OCI-LY3 (cell line): ENCODE results near the gene PNLIPRP1.

Experiments
- H2AFZ ChIP-seq: fragments of 200-600, 300-600 bp; shearing (Covaris generic); 2 replicates; pipeline ENCODE4 v1.6.0; 2014; ENCODE audit warnings: antibody characterized with exemption, low read depth, low read length
- H3K27ac ChIP-seq: fragments of 200-600, 300-600 bp; sonication (generic); 2 replicates; pipeline ENCODE4 v1.5.1; 2014; ENCODE audit warnings: mild to moderate bottlenecking, low read length, moderate library complexity, mixed read lengths
- H3K27me3 ChIP-seq: fragments of 200-600, 300-600 bp; sonication (generic); 2 replicates; pipeline ENCODE4 v1.6.1; 2014; ENCODE audit warnings: low read depth, low read length, mixed read lengths
- H3K36me3 ChIP-seq: fragments of 200-600, 300-600 bp; sonication (generic); replicated peaks from 2 replicates; pipeline ENCODE3; 2014; ENCODE audit warnings: low read depth, low read length, mixed read lengths
- H3K4me1 ChIP-seq: fragments of 300-600, 200-600 bp; sonication (generic); 2 replicates; pipeline ENCODE4 v1.6.1; 2014; ENCODE audit warnings: low read length, mixed read lengths
- H3K4me2 ChIP-seq: fragments of 200-600, 300-600 bp; sonication (generic); 2 replicates; pipeline ENCODE4 v1.6.1; 2014; ENCODE audit warnings: low read length, mixed read lengths
- H3K4me3 ChIP-seq: fragments of 300-600, 200-600 bp; sonication (generic); 2 replicates; pipeline ENCODE4 v1.5.1; 2014; ENCODE audit warnings: antibody characterized with exemption, mild to moderate bottlenecking, low read length, moderate library complexity
- H3K79me2 ChIP-seq: fragments of 300-600, 200-600 bp; shearing (Covaris generic); 2 replicates; pipeline ENCODE4 v1.6.1; 2014; ENCODE audit warnings: mild to moderate bottlenecking, low read length, mixed read lengths
- H3K9ac ChIP-seq: fragments of 300-600, 200-600 bp; shearing (Covaris generic); 2 replicates; pipeline ENCODE4 v1.6.0; 2014; ENCODE audit warnings: mild to moderate bottlenecking, low read length, moderate library complexity
- H3K9me3 ChIP-seq: fragments of 200-600, 300-600 bp; shearing (Covaris generic); 2 replicates; pipeline ENCODE4 v1.6.1; 2014; ENCODE audit warnings: low read length, mixed read lengths; ENCODE audit not compliant: insufficient read depth
- H4K20me1 ChIP-seq: fragments of 200-600, 300-600 bp; sonication (generic); 2 replicates; pipeline ENCODE4 v1.6.1; 2016; ENCODE audit warnings: low read length, mixed read lengths; ENCODE audit not compliant: insufficient read depth
- EZH2phosphoT487 ChIP-seq: fragments of 200-600 bp; shearing (Covaris generic); IDR thresholded peaks from 2 replicates; pipeline ENCODE4 v1.6.1; 2018; ENCODE audit warnings: antibody characterized with exemption, mixed run types, low read depth
- TF ChIP-seq, protein P1 (sequence below): fragments of 200-600, 300-600 bp; sonication (generic); IDR thresholded peaks from 2 replicates; pipeline ENCODE4 v1.5.1; 2014; ENCODE audit warnings: antibody characterized with exemption, low read length, low read depth

PNLIPRP1 gene

DNA sequence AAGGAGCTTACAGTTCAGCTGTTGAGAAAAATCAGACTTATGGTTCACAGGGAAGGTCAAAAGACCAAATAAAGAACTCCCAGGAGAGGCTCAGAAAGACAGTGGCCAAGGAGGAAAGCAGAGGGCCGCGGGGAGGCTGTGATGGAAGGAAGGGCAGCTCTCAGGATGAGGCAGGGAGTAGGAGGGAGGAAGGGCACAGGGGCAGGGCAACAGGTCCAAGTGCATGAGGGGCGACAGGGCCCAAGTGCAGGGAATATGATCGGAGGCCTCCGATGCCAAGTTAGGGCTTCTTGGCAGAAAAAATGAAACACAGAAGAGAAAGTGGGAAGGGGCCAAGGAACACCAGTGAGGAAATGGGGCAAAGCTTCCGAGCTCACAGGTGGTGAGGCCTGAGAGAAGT is 16.6 kb downstream of the PNLIPRP1 start:
- H3K4me2 ChIP-seq: no peak overlapping the region
- H4K20me1 ChIP-seq: no peaks in the 10 kb centered on the region

DNA sequence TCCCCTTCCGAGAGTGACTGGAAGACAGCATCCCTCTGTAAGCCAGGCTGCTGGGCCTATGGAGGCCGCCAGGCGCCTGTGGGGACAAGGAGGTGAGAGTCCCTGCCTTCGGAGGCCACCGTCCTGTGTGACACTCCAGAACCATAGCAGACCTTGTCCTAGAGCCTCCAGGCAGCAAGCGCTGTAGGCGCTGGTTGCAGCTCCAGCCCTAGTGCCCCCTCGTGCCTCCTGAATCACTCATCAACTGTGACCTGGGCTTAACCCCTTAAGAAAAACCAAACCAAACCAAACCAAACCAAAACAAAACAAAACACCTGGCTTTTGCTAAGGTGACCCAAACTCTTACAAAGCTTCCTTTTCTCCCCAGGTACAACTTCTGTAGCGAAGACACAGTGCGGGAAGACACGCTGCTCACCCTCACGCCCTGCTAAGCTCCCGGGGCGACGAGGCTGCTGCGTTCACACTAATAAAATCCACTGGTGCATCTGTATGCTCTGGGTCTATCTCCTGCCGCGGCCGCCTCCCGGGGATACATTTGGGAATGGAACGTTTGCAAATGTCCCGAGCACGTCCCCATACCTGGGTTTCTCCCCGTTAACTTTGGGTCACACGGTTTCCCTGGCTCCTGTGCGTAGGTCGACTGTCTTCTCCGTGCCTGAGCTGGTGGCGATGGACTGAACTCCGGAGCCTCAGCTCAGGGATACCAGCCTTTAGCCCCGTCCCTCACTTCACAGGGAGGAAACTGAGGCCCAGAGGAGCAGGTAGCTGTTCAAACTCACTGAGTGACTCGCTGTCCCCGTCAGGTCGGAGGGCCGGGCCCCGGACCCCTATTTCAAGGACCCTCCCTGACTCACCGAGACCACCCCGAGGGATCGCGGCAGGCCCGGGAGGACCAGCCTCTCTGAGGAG is 18.2 kb downstream of the PNLIPRP1 start:
- Histone ChIP-seq H3K27ac (no peak overlapping the region), H3K9me3 (no peaks in the 10 kb centered on the region), H3K4me2 (no peak overlapping the region), H3K9ac (no peak overlapping the region), H3K4me3 (no peak overlapping the region), H3K79me2 (no peaks in the 10 kb centered on the region), H4K20me1 (no peaks in the 10 kb centered on the region), H2AFZ (no peak overlapping the region), H3K36me3 (no peaks in the 10 kb centered on the region), H3K27me3 (no peaks in the 10 kb centered on the region), H3K4me1 (no peaks in the 10 kb centered on the region)
- TF ChIP-seq EZH2phosphoT487: no peak
- TF ChIP-seq, protein P1, sequence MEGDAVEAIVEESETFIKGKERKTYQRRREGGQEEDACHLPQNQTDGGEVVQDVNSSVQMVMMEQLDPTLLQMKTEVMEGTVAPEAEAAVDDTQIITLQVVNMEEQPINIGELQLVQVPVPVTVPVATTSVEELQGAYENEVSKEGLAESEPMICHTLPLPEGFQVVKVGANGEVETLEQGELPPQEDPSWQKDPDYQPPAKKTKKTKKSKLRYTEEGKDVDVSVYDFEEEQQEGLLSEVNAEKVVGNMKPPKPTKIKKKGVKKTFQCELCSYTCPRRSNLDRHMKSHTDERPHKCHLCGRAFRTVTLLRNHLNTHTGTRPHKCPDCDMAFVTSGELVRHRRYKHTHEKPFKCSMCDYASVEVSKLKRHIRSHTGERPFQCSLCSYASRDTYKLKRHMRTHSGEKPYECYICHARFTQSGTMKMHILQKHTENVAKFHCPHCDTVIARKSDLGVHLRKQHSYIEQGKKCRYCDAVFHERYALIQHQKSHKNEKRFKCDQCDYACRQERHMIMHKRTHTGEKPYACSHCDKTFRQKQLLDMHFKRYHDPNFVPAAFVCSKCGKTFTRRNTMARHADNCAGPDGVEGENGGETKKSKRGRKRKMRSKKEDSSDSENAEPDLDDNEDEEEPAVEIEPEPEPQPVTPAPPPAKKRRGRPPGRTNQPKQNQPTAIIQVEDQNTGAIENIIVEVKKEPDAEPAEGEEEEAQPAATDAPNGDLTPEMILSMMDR: no peak

More for the DNA sequence above, 16.6 kb downstream of the PNLIPRP1 start:
- Histone ChIP-seq H3K4me1 (no peaks in the 10 kb centered on the region), H3K36me3 (no peaks in the 10 kb centered on the region), H3K79me2 (no peaks in the 10 kb centered on the region), H3K9ac (no peak overlapping the region), H3K4me3 (no peak overlapping the region), H2AFZ (no peak overlapping the region), H3K27ac (no peak overlapping the region), H3K9me3 (no peaks in the 10 kb centered on the region), H3K27me3 (no peaks in the 10 kb centered on the region)
- TF ChIP-seq, protein P1: no peak
- TF ChIP-seq EZH2phosphoT487: no peak

DNA sequence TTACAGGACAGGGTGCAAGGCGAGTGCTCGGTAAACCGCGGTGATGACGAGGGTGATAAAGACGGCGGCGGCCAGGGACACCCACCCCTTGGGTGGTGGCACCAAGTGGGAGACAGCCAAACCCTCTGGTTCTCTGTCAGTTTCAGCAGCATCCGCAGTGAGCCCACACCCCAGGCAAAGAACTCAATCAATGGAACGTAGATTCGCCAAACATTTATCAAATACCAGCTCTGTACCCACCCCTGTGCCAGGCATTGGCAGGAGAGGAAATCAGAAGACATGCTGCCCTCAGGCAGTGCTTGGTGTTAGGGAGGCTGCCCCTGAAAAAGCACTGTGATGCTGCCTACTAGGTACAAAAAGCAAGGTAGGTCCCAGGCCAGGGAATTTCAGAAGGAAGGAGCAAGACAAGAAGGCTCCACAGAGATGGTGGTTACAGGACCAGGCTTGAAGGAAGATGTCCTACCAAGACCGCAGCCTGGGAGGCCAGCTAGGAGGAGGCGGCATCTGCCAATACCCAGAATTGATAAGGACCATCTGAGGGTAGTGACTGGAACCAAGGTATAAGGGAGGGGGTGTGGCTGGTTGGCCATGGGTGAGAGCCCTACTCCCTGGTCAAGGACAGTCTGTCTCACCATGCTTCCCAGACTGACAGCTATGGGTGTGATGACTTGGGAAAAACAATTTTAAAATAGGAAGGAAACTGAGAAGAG is 19.8 kb downstream of the PNLIPRP1 start:
- Histone ChIP-seq H4K20me1 (no peaks in the 10 kb centered on the region), H3K36me3 (no peaks in the 10 kb centered on the region), H3K4me1 (no peaks in the 10 kb centered on the region), H3K4me2 (no peak overlapping the region), H3K79me2 (no peaks in the 10 kb centered on the region), H3K4me3 (no peak overlapping the region), H3K9ac (no peak overlapping the region), H3K27ac (no peak overlapping the region), H3K27me3 (no peaks in the 10 kb centered on the region), H3K9me3 (no peaks in the 10 kb centered on the region), H2AFZ (no peak overlapping the region)
- TF ChIP-seq EZH2phosphoT487: no peak
- TF ChIP-seq, protein P1: no peak

- H3K9me3 ChIP-seq: no peaks in the 10 kb centered on the region
- H3K79me2 ChIP-seq: no peaks in the 10 kb centered on the region
- TF ChIP-seq EZH2phosphoT487: no peak
- TF ChIP-seq, protein P1: no peak
- H3K27me3 ChIP-seq: no peaks in the 10 kb centered on the region
- H3K36me3 ChIP-seq: no peaks in the 10 kb centered on the region
- no peak overlapping the region for H2AFZ ChIP-seq
- no peak overlapping the region for H3K4me3 ChIP-seq
- H3K9ac ChIP-seq: no peak overlapping the region
- H3K4me2 ChIP-seq: no peak overlapping the region
- H4K20me1 ChIP-seq: no peaks in the 10 kb centered on the region
- H3K27ac ChIP-seq: no peak overlapping the region
- H3K4me1 ChIP-seq: no peaks in the 10 kb centered on the region
Measured at GRCh38 chr10:116611153-116611545, 20.4 kb downstream of the PNLIPRP1 start.
